GM12873 (cell line): ENCODE results near the gene NXNL1.

Experiments used
- CTCF ChIP-seq: IDR thresholded peaks from 2 replicates; pipeline ENCODE4 v1.5.1; 2012; ENCODE audit warnings: low read depth, mild to moderate bottlenecking, moderate library complexity, low read length, control low read depth; ENCODE audit not compliant: insufficient read depth; ENCODE audit errors: missing control alignments

The NXNL1 gene

GRCh38 chr19:17499648-17500446 lies 39.1 kb upstream of the NXNL1 start:
- no peak for TF ChIP-seq CTCF

GRCh38 chr19:17497149-17497798 lies 36.5 kb upstream of the NXNL1 start:
- TF ChIP-seq CTCF = no peak

GRCh38 chr19:17496337-17496997 lies 35.7 kb upstream of the NXNL1 start:
- TF ChIP-seq CTCF = peak; percentile 100

- TF ChIP-seq CTCF = no peak
These were observed 35.0 kb upstream of the NXNL1 start for GRCh38 chr19:17495639-17496296.

- TF ChIP-seq CTCF = no peak
These were observed 30.6 kb upstream of the NXNL1 start for GRCh38 chr19:17491287-17491686.

GRCh38 chr19:17490411-17490810 lies 29.7 kb upstream of the NXNL1 start:
- TF ChIP-seq CTCF = no peak

GRCh38 chr19:17489392-17490030 lies 28.8 kb upstream of the NXNL1 start:
- no peak for TF ChIP-seq CTCF
